Hepatocyte (in vitro differentiated cells): ENCODE measurements around the gene DYRK4. TPM values are rescaled to one million over a fixed set of nuclear protein-coding genes. Genes with fewer than 3 reads are reported as not detected.

ENCODE experiments used
- DNase-seq: peaks from one replicate; pipeline ENCODE4 v3.0.0-alpha.2; 2016; ENCODE audit warnings: low spot score
- H2AFZ ChIP-seq: fragments of 200-600 bp; sonication (generic); 2 replicates; pipeline ENCODE4 v1.6.0; 2016; ENCODE audit warnings: antibody characterized with exemption, mild to moderate bottlenecking
- H3K27ac ChIP-seq: fragments of 200-600 bp; sonication (generic); 2 replicates; pipeline ENCODE4 v1.5.1; 2016; ENCODE audit warnings: mild to moderate bottlenecking
- H3K27me3 ChIP-seq: fragments of 200-600 bp; sonication (generic); 2 replicates; pipeline ENCODE4 v1.6.1; 2016
- H3K36me3 ChIP-seq: fragments of 200-600 bp; sonication (generic); replicated peaks from 2 replicates; pipeline ENCODE4 v1.5.1; 2016; ENCODE audit warnings: low read depth; ENCODE audit not compliant: insufficient read depth
- H3K4me1 ChIP-seq: fragments of 200-600 bp; sonication (generic); 2 replicates; pipeline ENCODE4 v1.5.1; 2016; ENCODE audit warnings: mild to moderate bottlenecking, moderate library complexity; ENCODE audit not compliant: insufficient read depth
- H3K4me2 ChIP-seq: fragments of 200-600 bp; sonication (generic); 2 replicates; pipeline ENCODE4 v1.6.0; 2016
- H3K4me3 ChIP-seq: fragments of 200-600 bp; sonication (generic); 2 replicates; pipeline ENCODE4 v1.5.1; 2016; ENCODE audit warnings: mild to moderate bottlenecking
- H3K79me2 ChIP-seq: fragments of 200-600 bp; sonication (generic); 2 replicates; pipeline ENCODE4 v1.6.0; 2017; ENCODE audit warnings: mild to moderate bottlenecking
- H3K9me2 ChIP-seq: fragments of 200-600 bp; sonication (generic); replicated peaks from 2 replicates; pipeline ENCODE4 v1.6.0; 2017; ENCODE audit warnings: mild to moderate bottlenecking; ENCODE audit not compliant: insufficient read depth
- H3K9me3 ChIP-seq: fragments of 200-600 bp; sonication (generic); 2 replicates; pipeline ENCODE4 v1.5.1; 2016; ENCODE audit warnings: low read depth, mild to moderate bottlenecking
- H4K20me1 ChIP-seq: fragments of 200-600 bp; sonication (generic); 2 replicates; pipeline ENCODE4 v1.6.0; 2016; ENCODE audit warnings: mild to moderate bottlenecking; ENCODE audit not compliant: insufficient read depth, poor library complexity, severe bottlenecking
- CTCF ChIP-seq: fragments of 200-600 bp; sonication (generic); IDR thresholded peaks from 2 replicates; pipeline ENCODE4 v1.5.1; 2016; ENCODE audit warnings: antibody characterized with exemption, mild to moderate bottlenecking; ENCODE audit not compliant: poor library complexity
- EZH2 ChIP-seq: fragments of 200-600 bp; sonication (generic); IDR thresholded peaks from 2 replicates; pipeline ENCODE4 v1.6.1; 2016; ENCODE audit warnings: antibody characterized with exemption, mild to moderate bottlenecking, borderline replicate concordance
- EZH2phosphoT487 ChIP-seq: fragments of 200-600 bp; sonication (generic); IDR thresholded peaks from one replicate; pipeline ENCODE4 v1.6.1; 2018; ENCODE audit warnings: antibody characterized with exemption, mild to moderate bottlenecking, low read depth, moderate library complexity; ENCODE audit not compliant: unreplicated experiment, severe bottlenecking
- WGBS: methylation state at CpG from one replicate; pipeline ENCODE4 v1.1.6; 2016; ENCODE audit warnings: low lambda C conversion rate; ENCODE audit errors: missing lambda C conversion rate; 5-methylcytosine and 5-hydroxymethylcytosine counted together
- polyA plus RNA-seq: library from polyadenylated mRNA; unstranded; fragments of >200 nt; fragmentation: Nextera tagmentation; extraction: Ambion mirVana; gene quantifications from 2 replicates; pipeline ENCODE4 v1.2.1, GENCODE V29; 2016
- total RNA-seq: library from RNA; depleted of rRNA; stranded (reverse); fragments of >200 nt; gene quantifications from 2 replicates; pipeline ENCODE4 v1.2.3, GENCODE V29; 2014

DYRK4 gene
- total and polyA plus RNA-seq, 2 experiments from 2014 or later, result 34.1 to 50.3 TPM

- Histone ChIP-seq H3K27ac (no peak overlapping the region), H2AFZ (no peak overlapping the region), H3K79me2 (peaks cover 29% of the 10 kb centered on the region), H3K27me3 (no peaks in the 10 kb centered on the region), H3K4me2 (no peak overlapping the region), H3K36me3 (no peaks in the 10 kb centered on the region), H3K4me3 (no peak overlapping the region), H3K4me1 (no peaks in the 10 kb centered on the region), H4K20me1 (no peaks in the 10 kb centered on the region), H3K9me2 (no peaks in the 10 kb centered on the region), H3K9me3 (no peaks in the 10 kb centered on the region)
- no peak for DNase-seq
- 99% methylated on average over 4 of the region's 4 CpGs for WGBS
- TF ChIP-seq CTCF (no peak), EZH2phosphoT487 (no peak), EZH2 (no peak)
Measured at GRCh38 chr12:4535092-4535491, 26.9 kb upstream of the DYRK4 start.

GRCh38 chr12:4535871-4536270 lies 26.1 kb upstream of the DYRK4 start:
- no peak for DNase-seq
- Histone ChIP-seq H3K4me2 (no peak overlapping the region), H3K4me3 (no peak overlapping the region), H3K9me3 (no peaks in the 10 kb centered on the region), H2AFZ (no peak overlapping the region), H4K20me1 (no peaks in the 10 kb centered on the region), H3K9me2 (no peaks in the 10 kb centered on the region), H3K36me3 (no peaks in the 10 kb centered on the region), H3K79me2 (peaks cover 35% of the 10 kb centered on the region), H3K4me1 (no peaks in the 10 kb centered on the region), H3K27me3 (no peaks in the 10 kb centered on the region), H3K27ac (no peak overlapping the region)
- no peak for TF ChIP-seq EZH2
- no peak for TF ChIP-seq CTCF
- no peak for TF ChIP-seq EZH2phosphoT487
- WGBS, result 73% methylated on average over 2 of the region's 2 CpGs

GRCh38 chr12:4538207-4539160 lies 23.5 kb upstream of the DYRK4 start, which contains the start of gene RAD51AP1:
TSS of gene RAD51AP1 (plus strand) at chr12:4538890. CDS start at chr12:4538940, 50 bp downstream.
- Histone ChIP-seq H3K4me2 (peak within 1 kb of the TSS; percentile 89), H3K36me3 (no peaks in the 10 kb centered on the region), H3K9me3 (no peaks in the 10 kb centered on the region), H3K27me3 (no peaks in the 10 kb centered on the region), H3K9me2 (no peaks in the 10 kb centered on the region), H3K27ac (peak within 1 kb of the TSS; percentile 91), H3K4me1 (no peaks in the 10 kb centered on the region), H3K79me2 (peaks cover 46% of the 10 kb centered on the region), H2AFZ (peak within 1 kb of the TSS; percentile 95), H4K20me1 (no peaks in the 10 kb centered on the region), H3K4me3 (peak within 1 kb of the TSS; percentile 82)
- under 1% methylated on average over 49 of the region's 49 CpGs for WGBS
- TF ChIP-seq EZH2 (no peak), EZH2phosphoT487 (no peak), CTCF (no peak)
- DNase-seq, result peak; percentile 97
